GM18858 (cell line): Measurements from ENCODE around the gene NUDCD2.
A peak's percentile ranks its signal among the peaks of the same experiment; 100 is the strongest.

Source experiments
- ATAC-seq: cut with Tn5 transposase; IDR thresholded peaks from one replicate; pipeline ENCODE4 v1.9.1; 2021; ENCODE audit not compliant: unreplicated experiment

Gene NUDCD2

GRCh38 chr5:163459819-163460561, at the start of gene NUDCD2:
NUDCD2 (minus strand) TSS chr5:163460102; CDS start chr5:163460050, 52 bp downstream.
- peak; percentile 74 for ATAC-seq

- no peak for ATAC-seq
Observed at GRCh38 chr5:163509291-163509951, 49.5 kb upstream of the NUDCD2 start.

- ATAC-seq: no peak
Observed at GRCh38 chr5:163508753-163509152, 48.9 kb upstream of the NUDCD2 start.

- ATAC-seq: no peak
Observed at GRCh38 chr5:163506726-163507125, 46.8 kb upstream of the NUDCD2 start.

- peak; percentile 15 for ATAC-seq
Observed at GRCh38 chr5:163506095-163506457, 46.2 kb upstream of the NUDCD2 start.

- peak; percentile 78 for ATAC-seq
Observed at GRCh38 chr5:163505368-163506094, 45.6 kb upstream of the NUDCD2 start, which contains the start of gene MAT2B. MAT2B (plus strand) TSS chr5:163505619; CDS start chr5:163505687, 68 bp downstream.

- ATAC-seq: no peak
Observed at GRCh38 chr5:163505049-163505367, 45.1 kb upstream of the NUDCD2 start.

GRCh38 chr5:163504079-163504931, 44.4 kb upstream of the NUDCD2 start:
- no peak for ATAC-seq

- peak; percentile 14 for ATAC-seq
Observed at GRCh38 chr5:163503106-163504078, 43.5 kb upstream of the NUDCD2 start.

GRCh38 chr5:163502521-163502920, 42.6 kb upstream of the NUDCD2 start:
- no peak for ATAC-seq

GRCh38 chr5:163498886-163499285, 39.0 kb upstream of the NUDCD2 start:
- no peak for ATAC-seq

GRCh38 chr5:163497315-163497714, 37.4 kb upstream of the NUDCD2 start:
- ATAC-seq: no peak

- no peak for ATAC-seq
Observed at GRCh38 chr5:163496286-163496685, 36.4 kb upstream of the NUDCD2 start.

GRCh38 chr5:163489745-163490075, 29.8 kb upstream of the NUDCD2 start:
- ATAC-seq: no peak

- no peak for ATAC-seq
Observed at GRCh38 chr5:163489055-163489744, 29.3 kb upstream of the NUDCD2 start.

- no peak for ATAC-seq
Observed at GRCh38 chr5:163478982-163479271, 19.0 kb upstream of the NUDCD2 start.

GRCh38 chr5:163478126-163478981, 18.5 kb upstream of the NUDCD2 start:
- ATAC-seq: no peak

GRCh38 chr5:163475411-163475810, 15.5 kb upstream of the NUDCD2 start:
- ATAC-seq: no peak
